Islet of Langerhans (tissue), 1 donor: ENCODE data around the gene ATP9B.
"Not testable (repeated sequence)": the region's sequence is repeated elsewhere in the genome, so short reads cannot be mapped to it uniquely, and the experiment has no call there.

Experiments used
- FAIRE-seq: peaks from one replicate; lab custom pipeline; 2011; peaks lifted over from hg19 to GRCh38; lab: Jason Lieb, UNC

The ATP9B gene

GRCh38 chr18:79242246-79242645 is 173.1 kb downstream of the ATP9B start:
- no peak for FAIRE-seq

DNA sequence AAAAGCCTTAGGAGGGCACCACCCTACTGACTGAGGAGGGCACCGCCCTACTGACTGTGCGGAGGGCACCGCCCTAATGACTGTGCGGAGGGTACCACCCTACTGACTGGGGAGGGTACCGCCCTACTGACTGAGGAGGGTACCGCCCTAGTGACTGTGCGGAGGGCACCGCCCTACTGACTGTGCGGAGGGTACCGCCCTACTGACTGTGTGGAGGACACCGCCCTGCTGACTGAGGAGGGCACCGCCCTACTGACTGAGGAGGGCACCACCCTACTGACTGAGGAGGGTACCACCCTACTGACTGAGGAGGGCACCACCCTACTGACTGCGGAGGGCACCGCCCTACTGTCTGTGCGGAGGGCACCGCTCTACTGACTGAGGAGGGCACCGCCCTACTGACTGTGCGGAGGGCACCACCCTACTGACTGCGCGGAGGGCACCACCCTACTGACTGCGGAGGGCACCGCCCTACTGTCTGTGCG is 176.4 kb downstream of the ATP9B start:
- no peak for FAIRE-seq

GRCh38 chr18:79246309-79247108 is 177.3 kb downstream of the ATP9B start:
- no peak for FAIRE-seq

DNA sequence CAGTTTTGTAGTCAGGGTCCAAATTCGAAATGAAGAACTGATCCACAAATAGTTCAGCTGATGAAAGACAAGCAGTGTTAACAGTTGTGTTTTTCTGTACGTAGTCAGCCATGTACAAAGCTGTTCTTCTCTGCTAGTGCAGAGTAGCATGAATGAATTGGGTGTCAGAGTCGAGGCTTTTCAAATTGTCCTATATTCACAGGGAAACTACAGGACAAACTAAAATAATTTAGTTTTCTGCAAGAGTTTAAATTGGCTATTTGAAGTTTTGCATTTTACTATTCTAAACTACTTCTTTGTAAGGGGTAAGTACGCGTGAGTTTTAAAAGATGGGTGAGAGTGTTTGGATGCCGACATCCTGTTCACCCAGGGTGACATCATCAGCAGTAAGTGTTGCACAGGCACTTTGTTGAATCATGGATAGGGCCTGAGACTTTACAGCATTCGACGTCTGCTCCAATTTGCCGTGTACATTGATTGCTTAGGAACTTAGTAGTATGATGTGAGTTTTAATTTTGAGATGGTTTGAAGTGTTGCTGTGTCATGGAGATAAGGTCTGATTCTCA is 179.4 kb downstream of the ATP9B start:
- FAIRE-seq, result no peak

GRCh38 chr18:79250301-79250981 is 181.2 kb downstream of the ATP9B start:
- FAIRE-seq, result no peak

DNA sequence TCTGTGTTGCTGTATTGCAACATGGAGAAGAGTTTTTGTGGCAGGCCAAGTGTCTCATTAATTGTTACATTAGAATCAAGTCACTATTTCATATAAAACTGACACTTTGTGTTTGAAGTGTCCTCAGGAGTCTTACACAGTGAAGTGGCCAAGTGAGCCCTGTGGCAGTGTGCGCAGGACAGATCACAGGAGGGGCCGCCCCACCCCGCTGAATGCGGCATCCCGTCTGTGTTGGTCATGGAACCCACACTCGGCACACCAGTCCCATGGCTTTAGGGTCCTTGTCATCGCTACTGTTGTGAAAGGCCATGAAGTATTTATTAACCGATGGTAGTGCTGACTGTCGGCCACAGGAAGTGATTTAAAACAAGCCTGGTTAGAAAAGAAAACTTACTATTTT is 181.8 kb downstream of the ATP9B start:
- no peak for FAIRE-seq

GRCh38 chr18:79252904-79253633 is 183.9 kb downstream of the ATP9B start:
- peak; percentile 92 for FAIRE-seq

GRCh38 chr18:79257480-79257879 is 188.3 kb downstream of the ATP9B start:
- no peak for FAIRE-seq

- FAIRE-seq, result no peak
These were observed 189.3 kb downstream of the ATP9B start for GRCh38 chr18:79258447-79258846.

GRCh38 chr18:79259218-79259617 is 190.0 kb downstream of the ATP9B start:
- FAIRE-seq, result no peak

DNA sequence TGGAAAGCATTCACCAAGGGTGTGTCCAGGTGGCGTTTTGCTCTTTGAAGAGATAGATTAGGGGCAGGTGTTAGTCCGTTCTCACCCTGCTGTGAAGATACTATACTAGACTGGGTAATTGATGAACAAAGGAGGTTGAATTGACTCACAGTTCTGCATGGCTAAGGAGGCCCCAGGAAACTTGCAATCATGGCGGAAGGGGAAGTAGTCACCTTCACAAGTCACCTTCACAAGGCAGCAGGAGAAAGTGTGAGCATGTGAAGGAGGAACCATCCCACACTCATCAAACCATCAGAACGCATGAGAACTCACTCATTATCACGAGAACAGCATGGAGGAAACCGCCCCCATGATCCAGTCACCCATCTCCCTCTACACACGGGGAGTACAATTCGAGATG is 190.8 kb downstream of the ATP9B start:
- FAIRE-seq, result no peak

GRCh38 chr18:79260510-79260909 is 191.3 kb downstream of the ATP9B start:
- FAIRE-seq, result no peak

DNA sequence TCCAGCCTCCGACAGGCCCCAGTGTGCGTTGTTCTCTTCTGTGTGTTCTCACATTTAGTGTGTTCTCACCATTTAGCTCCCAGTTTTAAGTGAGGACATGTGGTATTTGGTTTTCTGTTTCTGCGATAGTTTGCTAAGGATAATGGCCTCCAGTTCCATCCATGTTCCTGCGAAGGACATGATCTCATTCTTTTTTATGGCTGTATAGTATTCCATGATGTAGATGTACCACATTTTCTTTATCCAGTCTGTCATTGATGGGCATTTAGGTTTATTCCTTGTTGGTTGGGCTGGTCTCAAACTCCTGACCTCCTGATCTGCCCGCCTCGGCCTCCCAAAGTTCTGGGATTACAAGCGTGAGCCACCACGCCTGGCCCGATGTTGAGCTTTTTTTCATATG is 195.9 kb downstream of the ATP9B start:
- not testable (repeated sequence) for FAIRE-seq

GRCh38 chr18:79271812-79272211 is 202.6 kb downstream of the ATP9B start:
- not testable (repeated sequence) for FAIRE-seq

GRCh38 chr18:79272916-79273315 is 203.7 kb downstream of the ATP9B start:
- no peak for FAIRE-seq

- FAIRE-seq, result no peak
These were observed 205.6 kb downstream of the ATP9B start for GRCh38 chr18:79274823-79275222.

- FAIRE-seq, result no peak
These were observed 206.3 kb downstream of the ATP9B start for GRCh38 chr18:79275461-79275860.

DNA sequence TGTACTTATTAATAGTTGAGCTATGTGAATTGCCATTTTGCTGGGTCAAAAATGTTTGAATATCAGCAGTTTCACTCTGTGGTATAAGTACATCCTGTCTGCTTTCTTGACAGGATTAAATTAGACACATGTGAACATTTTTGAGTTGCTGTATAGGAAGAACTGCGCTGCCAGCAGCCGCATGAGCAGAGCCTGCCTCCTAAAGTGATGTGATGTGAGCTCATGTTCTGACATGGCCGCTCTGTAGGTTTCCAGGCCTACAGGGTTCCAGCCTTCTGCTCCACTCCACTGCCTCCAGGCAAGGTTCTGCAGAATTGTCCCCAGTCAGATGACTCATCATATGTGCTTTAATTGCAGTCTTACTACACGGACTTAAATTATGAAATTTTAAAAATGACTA is 206.8 kb downstream of the ATP9B start:
- FAIRE-seq, result no peak

GRCh38 chr18:79278896-79279295 is 209.7 kb downstream of the ATP9B start:
- no peak for FAIRE-seq

- FAIRE-seq, result no peak
These were observed 214.1 kb downstream of the ATP9B start for GRCh38 chr18:79283131-79283810.

- FAIRE-seq, result no peak
These were observed 214.7 kb downstream of the ATP9B start for GRCh38 chr18:79283929-79284328.

GRCh38 chr18:79285191-79285590 is 216.0 kb downstream of the ATP9B start:
- not testable (repeated sequence) for FAIRE-seq
